NB4 (cell line): ENCODE results near the gene NTSR1.

Experiments used
- POLR2A ChIP-seq: IDR thresholded peaks from 2 replicates; pipeline ENCODE4 v1.6.1; 2011; ENCODE audit warnings: mild to moderate bottlenecking; ENCODE audit not compliant: insufficient read length; ENCODE audit errors: extremely low read depth
- TF ChIP-seq, protein P1 (sequence below): IDR thresholded peaks from one replicate; pipeline ENCODE4 v1.5.1; 2012; ENCODE audit warnings: low read depth, low read length
- TF ChIP-seq, protein P2 (sequence below): IDR thresholded peaks from 2 replicates; pipeline ENCODE4 v1.6.1; 2011; ENCODE audit warnings: low read depth, low read length

DNA sequence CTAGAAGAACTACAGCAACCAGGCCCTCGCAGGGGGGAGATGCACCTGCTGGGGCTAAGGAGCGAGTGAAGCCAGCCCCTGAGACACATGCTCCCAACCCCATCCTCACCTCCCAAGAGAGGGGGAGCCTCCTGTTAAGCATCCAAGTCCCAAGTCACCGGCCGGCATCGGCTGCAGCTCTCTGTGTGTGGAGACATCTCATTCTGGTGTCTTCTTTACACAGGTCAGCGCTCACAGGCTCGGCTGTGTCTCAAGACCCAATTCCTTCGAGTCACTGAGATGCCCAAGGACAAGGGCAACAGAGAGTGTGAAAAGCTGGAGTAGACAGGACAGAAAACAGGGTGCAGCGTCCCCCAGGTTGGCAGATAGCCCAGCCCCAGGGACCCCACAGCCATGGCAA lies 66.6 kb downstream of the NTSR1 start:
- TF ChIP-seq, protein P1, sequence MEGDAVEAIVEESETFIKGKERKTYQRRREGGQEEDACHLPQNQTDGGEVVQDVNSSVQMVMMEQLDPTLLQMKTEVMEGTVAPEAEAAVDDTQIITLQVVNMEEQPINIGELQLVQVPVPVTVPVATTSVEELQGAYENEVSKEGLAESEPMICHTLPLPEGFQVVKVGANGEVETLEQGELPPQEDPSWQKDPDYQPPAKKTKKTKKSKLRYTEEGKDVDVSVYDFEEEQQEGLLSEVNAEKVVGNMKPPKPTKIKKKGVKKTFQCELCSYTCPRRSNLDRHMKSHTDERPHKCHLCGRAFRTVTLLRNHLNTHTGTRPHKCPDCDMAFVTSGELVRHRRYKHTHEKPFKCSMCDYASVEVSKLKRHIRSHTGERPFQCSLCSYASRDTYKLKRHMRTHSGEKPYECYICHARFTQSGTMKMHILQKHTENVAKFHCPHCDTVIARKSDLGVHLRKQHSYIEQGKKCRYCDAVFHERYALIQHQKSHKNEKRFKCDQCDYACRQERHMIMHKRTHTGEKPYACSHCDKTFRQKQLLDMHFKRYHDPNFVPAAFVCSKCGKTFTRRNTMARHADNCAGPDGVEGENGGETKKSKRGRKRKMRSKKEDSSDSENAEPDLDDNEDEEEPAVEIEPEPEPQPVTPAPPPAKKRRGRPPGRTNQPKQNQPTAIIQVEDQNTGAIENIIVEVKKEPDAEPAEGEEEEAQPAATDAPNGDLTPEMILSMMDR = no peak
- no peak for TF ChIP-seq POLR2A
- TF ChIP-seq, protein P2, sequence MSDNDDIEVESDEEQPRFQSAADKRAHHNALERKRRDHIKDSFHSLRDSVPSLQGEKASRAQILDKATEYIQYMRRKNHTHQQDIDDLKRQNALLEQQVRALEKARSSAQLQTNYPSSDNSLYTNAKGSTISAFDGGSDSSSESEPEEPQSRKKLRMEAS = no peak
